ENCODE results near the gene BIK. TPM values are rescaled to one million over a fixed set of nuclear protein-coding genes. Genes with fewer than 3 reads are reported as not detected.

Gene BIK
- total RNA-seq, 1 donor from 2014 or later = 9.9 TPM

- Mint-ChIP-seq H3K27me3 (ENCODE audit: low read depth) (no peaks in the 10 kb centered on the region), H3K9me3 (no peaks in the 10 kb centered on the region), H3K36me3 (no peaks in the 10 kb centered on the region), H3K4me1 (peaks cover 4% of the 10 kb centered on the region), H3K27ac (no peak overlapping the region), H3K4me3 (no peak overlapping the region)
- DNase-seq (ENCODE audit: low spot score in 2 of 2, unreplicated experiment in 2 of 2) = no peak
- no peak for TF ChIP-seq CTCF (IDR thresholded peaks at IDR 0.05; ENCODE audit: unreplicated experiment)
Observed at GRCh38 chr22:43159484-43160178, 49.1 kb downstream of the BIK start.

- peaks cover 4% of the 10 kb centered on the region for H3K4me1 Mint-ChIP-seq
- H3K27me3 Mint-ChIP-seq (ENCODE audit: low read depth) = no peaks in the 10 kb centered on the region
- H3K36me3 Mint-ChIP-seq = no peaks in the 10 kb centered on the region
- H3K9me3 Mint-ChIP-seq = no peaks in the 10 kb centered on the region
- no peak for TF ChIP-seq CTCF (IDR thresholded peaks at IDR 0.05; ENCODE audit: unreplicated experiment)
- no peak overlapping the region for H3K27ac Mint-ChIP-seq
- no peak overlapping the region for H3K4me3 Mint-ChIP-seq
- no peak for DNase-seq (ENCODE audit: low spot score in 2 of 2, unreplicated experiment in 2 of 2)
Observed at GRCh38 chr22:43160497-43161126, 50.1 kb downstream of the BIK start.

- Mint-ChIP-seq H3K36me3 (peaks cover 3% of the 10 kb centered on the region), H3K4me1 (peaks cover 4% of the 10 kb centered on the region), H3K9me3 (no peaks in the 10 kb centered on the region), H3K4me3 (no peak overlapping the region), H3K27ac (no peak overlapping the region), H3K27me3 (ENCODE audit: low read depth) (no peaks in the 10 kb centered on the region)
- no peak for TF ChIP-seq CTCF (IDR thresholded peaks at IDR 0.05; ENCODE audit: unreplicated experiment)
- DNase-seq (ENCODE audit: low spot score in 2 of 2, unreplicated experiment in 2 of 2) = no peak
Observed at GRCh38 chr22:43162412-43163150, 52.0 kb downstream of the BIK start.

GRCh38 chr22:43163241-43163795 is 52.8 kb downstream of the BIK start:
- no peaks in the 10 kb centered on the region for H3K27me3 Mint-ChIP-seq (ENCODE audit: low read depth)
- TF ChIP-seq CTCF (IDR thresholded peaks at IDR 0.05; ENCODE audit: unreplicated experiment) = no peak
- DNase-seq (ENCODE audit: low spot score in 2 of 2, unreplicated experiment in 2 of 2) = no peak
- H3K4me1 Mint-ChIP-seq = peaks cover 4% of the 10 kb centered on the region
- H3K27ac Mint-ChIP-seq = no peak overlapping the region
- peaks cover 3% of the 10 kb centered on the region for H3K36me3 Mint-ChIP-seq
- H3K9me3 Mint-ChIP-seq = no peaks in the 10 kb centered on the region
- no peak overlapping the region for H3K4me3 Mint-ChIP-seq

GRCh38 chr22:43164636-43165035 is 54.1 kb downstream of the BIK start:
- TF ChIP-seq CTCF (IDR thresholded peaks at IDR 0.05; ENCODE audit: unreplicated experiment) = no peak
- H3K27ac Mint-ChIP-seq = no peak overlapping the region
- H3K4me1 Mint-ChIP-seq = peaks cover 4% of the 10 kb centered on the region
- no peaks in the 10 kb centered on the region for H3K27me3 Mint-ChIP-seq (ENCODE audit: low read depth)
- no peaks in the 10 kb centered on the region for H3K9me3 Mint-ChIP-seq
- no peak overlapping the region for H3K4me3 Mint-ChIP-seq
- H3K36me3 Mint-ChIP-seq = peaks cover 7% of the 10 kb centered on the region
- no peak for DNase-seq (ENCODE audit: low spot score in 2 of 2, unreplicated experiment in 2 of 2)
